Measurements from ENCODE around the gene TTLL7. TPM values are rescaled to one million over a fixed set of nuclear protein-coding genes. Genes with fewer than 3 reads are reported as not detected.

Gene TTLL7
- total RNA-seq, 1 donor from 2014 or later: 117 TPM

DNA sequence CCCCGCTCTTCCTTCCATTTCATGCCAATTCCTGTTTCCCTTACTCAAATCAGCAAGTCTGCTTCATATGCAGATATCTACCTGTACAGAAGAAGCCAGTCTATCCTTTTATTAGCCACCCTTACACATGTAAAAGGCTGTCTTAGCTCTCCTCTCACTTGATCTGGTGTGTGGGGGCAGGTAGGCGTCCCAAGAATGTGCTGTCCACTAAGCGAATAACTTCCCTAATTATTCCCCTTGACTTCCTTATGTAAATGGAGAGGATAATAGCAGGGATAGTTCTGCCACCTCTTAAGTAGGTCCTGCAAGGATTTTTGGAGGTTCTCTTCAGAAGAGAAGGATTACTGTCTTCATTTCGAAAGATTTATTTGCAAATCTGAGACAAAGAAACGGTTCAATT is 160.4 kb downstream of the TTLL7 start:
- no peak overlapping the region for H3K27ac Mint-ChIP-seq
- H3K4me3 Mint-ChIP-seq (ENCODE audit: low read depth): no peak overlapping the region
- TF ChIP-seq, protein P1, sequence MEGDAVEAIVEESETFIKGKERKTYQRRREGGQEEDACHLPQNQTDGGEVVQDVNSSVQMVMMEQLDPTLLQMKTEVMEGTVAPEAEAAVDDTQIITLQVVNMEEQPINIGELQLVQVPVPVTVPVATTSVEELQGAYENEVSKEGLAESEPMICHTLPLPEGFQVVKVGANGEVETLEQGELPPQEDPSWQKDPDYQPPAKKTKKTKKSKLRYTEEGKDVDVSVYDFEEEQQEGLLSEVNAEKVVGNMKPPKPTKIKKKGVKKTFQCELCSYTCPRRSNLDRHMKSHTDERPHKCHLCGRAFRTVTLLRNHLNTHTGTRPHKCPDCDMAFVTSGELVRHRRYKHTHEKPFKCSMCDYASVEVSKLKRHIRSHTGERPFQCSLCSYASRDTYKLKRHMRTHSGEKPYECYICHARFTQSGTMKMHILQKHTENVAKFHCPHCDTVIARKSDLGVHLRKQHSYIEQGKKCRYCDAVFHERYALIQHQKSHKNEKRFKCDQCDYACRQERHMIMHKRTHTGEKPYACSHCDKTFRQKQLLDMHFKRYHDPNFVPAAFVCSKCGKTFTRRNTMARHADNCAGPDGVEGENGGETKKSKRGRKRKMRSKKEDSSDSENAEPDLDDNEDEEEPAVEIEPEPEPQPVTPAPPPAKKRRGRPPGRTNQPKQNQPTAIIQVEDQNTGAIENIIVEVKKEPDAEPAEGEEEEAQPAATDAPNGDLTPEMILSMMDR (IDR thresholded peaks at IDR 0.05; ENCODE audit: unreplicated experiment): no peak
- peaks cover 20% of the 10 kb centered on the region for H3K4me1 Mint-ChIP-seq (ENCODE audit: low read depth)
- H3K9me3 Mint-ChIP-seq (ENCODE audit: low read depth): peaks cover 7% of the 10 kb centered on the region
- DNase-seq (ENCODE audit: low spot score, unreplicated experiment): no peak
- no peaks in the 10 kb centered on the region for H3K36me3 Mint-ChIP-seq (ENCODE audit: insufficient read depth)
- no peaks in the 10 kb centered on the region for H3K27me3 Mint-ChIP-seq

DNA sequence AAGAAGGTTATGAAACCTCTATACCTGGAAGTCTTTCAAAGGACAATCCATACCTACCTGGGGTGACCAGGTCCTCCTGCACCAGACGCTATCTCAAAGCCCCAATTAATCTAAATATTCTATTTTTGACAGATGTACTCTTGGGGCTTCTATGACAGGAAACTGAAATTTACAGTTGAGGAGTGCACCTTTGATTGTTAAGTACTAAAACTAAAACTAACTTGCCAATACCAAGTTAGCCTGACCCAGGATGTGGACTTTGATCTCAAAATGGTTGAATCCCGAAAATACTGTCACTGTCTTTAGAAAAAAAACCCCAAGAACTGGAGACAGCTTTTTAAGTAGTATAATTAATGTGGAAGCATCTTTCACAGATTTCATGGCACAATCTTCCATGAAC is 162.4 kb downstream of the TTLL7 start:
- peaks cover 14% of the 10 kb centered on the region for H3K4me1 Mint-ChIP-seq (ENCODE audit: low read depth)
- no peak overlapping the region for H3K27ac Mint-ChIP-seq
- no peaks in the 10 kb centered on the region for H3K36me3 Mint-ChIP-seq (ENCODE audit: insufficient read depth)
- TF ChIP-seq, protein P1 (IDR thresholded peaks at IDR 0.05; ENCODE audit: unreplicated experiment): no peak
- H3K4me3 Mint-ChIP-seq (ENCODE audit: low read depth): no peak overlapping the region
- no peak for DNase-seq (ENCODE audit: low spot score, unreplicated experiment)
- H3K27me3 Mint-ChIP-seq: no peaks in the 10 kb centered on the region
- peaks cover 4% of the 10 kb centered on the region for H3K9me3 Mint-ChIP-seq (ENCODE audit: low read depth)

DNA sequence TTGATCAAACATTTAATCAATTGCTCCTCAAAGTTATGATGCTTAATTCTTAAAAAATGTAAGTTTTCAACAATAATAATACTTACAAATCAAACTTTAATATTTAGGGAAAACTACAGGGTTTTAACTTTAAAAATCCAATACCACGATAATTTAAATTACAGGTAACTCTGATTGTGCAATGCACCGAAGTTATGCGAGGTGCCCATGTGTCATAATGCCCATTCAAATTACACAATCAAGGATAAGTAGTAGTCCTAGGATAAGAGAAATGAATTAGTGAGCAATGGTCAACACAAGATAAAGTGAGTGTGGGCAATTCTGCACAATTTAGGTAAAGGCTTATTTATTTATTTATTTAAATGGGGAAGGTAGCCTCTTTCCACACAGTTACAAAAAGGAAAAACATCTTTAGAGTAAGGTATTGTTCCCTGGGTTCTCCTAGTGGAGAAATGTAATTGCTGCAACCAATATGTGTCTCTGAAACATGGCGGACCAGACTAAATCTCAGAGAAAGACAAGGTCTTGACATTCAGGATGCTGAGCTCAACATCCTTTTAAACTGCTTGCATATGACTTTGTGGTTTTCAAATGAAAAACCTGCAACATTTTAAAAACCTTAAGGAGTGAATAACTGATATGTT is 164.2 kb downstream of the TTLL7 start:
- Mint-ChIP-seq H3K4me1 (ENCODE audit: low read depth) (peaks cover 11% of the 10 kb centered on the region), H3K9me3 (ENCODE audit: low read depth) (no peaks in the 10 kb centered on the region), H3K4me3 (ENCODE audit: low read depth) (no peak overlapping the region), H3K27ac (no peak overlapping the region), H3K36me3 (ENCODE audit: insufficient read depth) (no peaks in the 10 kb centered on the region), H3K27me3 (no peaks in the 10 kb centered on the region)
- TF ChIP-seq, protein P1 (IDR thresholded peaks at IDR 0.05; ENCODE audit: unreplicated experiment): peak; percentile 27
- DNase-seq (ENCODE audit: low spot score, unreplicated experiment): no peak

DNA sequence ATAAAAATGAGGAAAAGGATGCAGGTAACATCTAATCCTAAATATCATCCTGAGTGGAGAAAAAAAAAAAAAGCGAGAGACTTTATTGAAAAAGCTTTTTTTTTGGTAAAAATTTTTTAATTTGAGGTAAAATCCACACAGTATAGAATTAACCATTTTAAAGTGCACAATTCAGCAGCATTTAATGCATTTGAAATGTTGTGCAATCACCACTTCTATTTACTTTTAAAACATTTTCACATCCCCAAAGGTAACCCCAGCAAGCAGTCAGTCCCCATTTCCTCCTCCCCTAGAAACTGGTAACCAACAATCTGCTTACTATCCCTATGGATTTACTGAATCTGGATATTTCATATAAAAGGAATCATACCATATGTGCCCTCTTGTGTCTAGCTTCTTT is 166.7 kb downstream of the TTLL7 start:
- TF ChIP-seq, protein P1 (IDR thresholded peaks at IDR 0.05; ENCODE audit: unreplicated experiment): no peak
- Mint-ChIP-seq H3K27me3 (no peaks in the 10 kb centered on the region), H3K4me3 (ENCODE audit: low read depth) (no peak overlapping the region), H3K36me3 (ENCODE audit: insufficient read depth) (no peaks in the 10 kb centered on the region), H3K27ac (no peak overlapping the region), H3K4me1 (ENCODE audit: low read depth) (peaks cover 17% of the 10 kb centered on the region), H3K9me3 (ENCODE audit: low read depth) (no peaks in the 10 kb centered on the region)
- DNase-seq (ENCODE audit: low spot score, unreplicated experiment): no peak

DNA sequence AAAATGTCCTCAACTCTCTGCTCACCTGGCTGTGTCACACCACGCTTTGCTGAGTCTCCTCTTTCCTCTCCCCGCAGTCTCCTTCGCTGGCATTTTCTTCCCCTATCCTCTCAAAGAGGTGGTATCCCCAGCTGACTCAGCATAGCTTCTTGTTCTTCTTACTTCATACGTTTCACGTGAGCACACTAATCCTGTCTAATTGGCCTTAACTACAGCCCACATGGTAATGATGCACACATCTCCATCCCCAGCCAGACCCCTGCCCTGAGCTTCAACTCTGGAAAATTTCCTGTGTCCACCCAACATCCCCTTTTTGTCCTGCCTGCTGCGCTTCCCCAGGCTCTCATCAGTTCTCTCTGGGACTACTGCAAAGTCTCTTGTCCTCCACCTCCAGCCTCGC is 169.8 kb downstream of the TTLL7 start:
- DNase-seq (ENCODE audit: low spot score, unreplicated experiment): no peak
- TF ChIP-seq, protein P1 (IDR thresholded peaks at IDR 0.05; ENCODE audit: unreplicated experiment): no peak
- no peak overlapping the region for H3K4me3 Mint-ChIP-seq (ENCODE audit: low read depth)
- H3K27ac Mint-ChIP-seq: no peak overlapping the region
- peaks cover 17% of the 10 kb centered on the region for H3K4me1 Mint-ChIP-seq (ENCODE audit: low read depth)
- no peaks in the 10 kb centered on the region for H3K9me3 Mint-ChIP-seq (ENCODE audit: low read depth)
- no peaks in the 10 kb centered on the region for H3K36me3 Mint-ChIP-seq (ENCODE audit: insufficient read depth)
- no peaks in the 10 kb centered on the region for H3K27me3 Mint-ChIP-seq
